MCF 10A (cell line): Measurements from ENCODE around the gene NADSYN1. TPM values are rescaled to one million over a fixed set of nuclear protein-coding genes. Genes with fewer than 3 reads are reported as not detected.

Experiments
- BruUV-seq: library from RNA; stranded (reverse); fragments of 400-500 nt; replicated peaks from 2 replicates; lab custom pipeline; 2021; lab: Mats Ljungman, UMichigan
- CTCF ChIA-PET: fragments of 300-600 bp; sonication (Branson Sonifier 250); formaldehyde crosslinking; extraction: SDS; loops from one replicate; lab custom pipeline; 2021; ENCODE audit warnings: antibody characterized with exemption, inconsistent platforms; lab: Yijun Ruan, JAX
- POLR2A ChIA-PET: fragments of 300-600, 350-650 bp; sonication (Branson Sonifier 250); formaldehyde crosslinking; extraction: SDS; loops from one replicate; lab custom pipeline; 2020; ENCODE audit warnings: antibody characterized with exemption, inconsistent platforms; lab: Yijun Ruan, JAX
- DNase-seq: peaks from one replicate; pipeline ENCODE4 v3.0.0-alpha.2; 2018; ENCODE audit not compliant: unreplicated experiment
- H3K27ac Mint-ChIP-seq: one replicate; pipeline ENCODE4 v1.8.0; 2022; ENCODE audit warnings: mild to moderate bottlenecking, low read depth, mixed read lengths; ENCODE audit not compliant: unreplicated experiment
- H3K27me3 Mint-ChIP-seq: one replicate; pipeline ENCODE4 v1.8.0; 2022; ENCODE audit warnings: mixed read lengths; ENCODE audit not compliant: insufficient read depth, unreplicated experiment
- H3K36me3 Mint-ChIP-seq: one replicate; pipeline ENCODE4 v1.8.0; 2022; ENCODE audit warnings: mild to moderate bottlenecking, moderate library complexity, mixed read lengths; ENCODE audit not compliant: insufficient read depth, unreplicated experiment
- H3K4me1 Mint-ChIP-seq: one replicate; pipeline ENCODE4 v1.8.0; 2022; ENCODE audit warnings: mixed read lengths; ENCODE audit not compliant: insufficient read depth, unreplicated experiment
- H3K4me3 Mint-ChIP-seq: one replicate; pipeline ENCODE4 v1.8.0; 2022; ENCODE audit warnings: mild to moderate bottlenecking, moderate library complexity, mixed read lengths; ENCODE audit not compliant: unreplicated experiment
- H3K9me3 Mint-ChIP-seq: one replicate; pipeline ENCODE4 v1.8.0; 2022; ENCODE audit warnings: mixed read lengths; ENCODE audit not compliant: unreplicated experiment
- CTCF ChIP-seq: fragments of 200-600 bp; IDR thresholded peaks from one replicate; pipeline ENCODE4 v1.8.0; 2022; ENCODE audit warnings: antibody characterized with exemption, mild to moderate bottlenecking; ENCODE audit not compliant: unreplicated experiment
- intact Hi-C: fragments of 100-400 bp; cut with micrococcal nuclease; formaldehyde crosslinking; loops from 2 replicates; pipeline ENCODE4 v1.14.1; 2022
- total RNA-seq: library from RNA; stranded (reverse); gene quantifications from 2 replicates; pipeline ENCODE4 v1.2.3, GENCODE V29; 2022

The NADSYN1 gene
- total RNA-seq, 1 experiment from 2014 or later: 73.6 TPM

- intact Hi-C loops: no loop called here
Observed at GRCh38 chr11:71502026-71502425, 49.0 kb downstream of the NADSYN1 start.

GRCh38 chr11:71502871-71503435, 50.0 kb downstream of the NADSYN1 start:
- H3K9me3 Mint-ChIP-seq: no peaks in the 10 kb centered on the region
- ChIA-PET POLR2A (no interaction called here), CTCF (no interaction called here)
- intact Hi-C loops: no loop called here
- BruUV-seq: no TSS peak
- H3K36me3 Mint-ChIP-seq: peaks cover 27% of the 10 kb centered on the region
- H3K27ac Mint-ChIP-seq: peak overlapping the region; percentile 12
- no peak for DNase-seq
- no peaks in the 10 kb centered on the region for H3K4me1 Mint-ChIP-seq
- H3K27me3 Mint-ChIP-seq: no peaks in the 10 kb centered on the region
- TF ChIP-seq CTCF: no peak
- no peak overlapping the region for H3K4me3 Mint-ChIP-seq

More at GRCh38 chr11:71502026-71502425, 49.0 kb downstream of the NADSYN1 start:
- TF ChIP-seq CTCF: no peak
- H3K4me3 Mint-ChIP-seq: no peak overlapping the region
- H3K4me1 Mint-ChIP-seq: no peaks in the 10 kb centered on the region
- POLR2A ChIA-PET: no interaction called here
- peak overlapping the region; percentile 12 for H3K27ac Mint-ChIP-seq
- no peak for DNase-seq
- peaks cover 36% of the 10 kb centered on the region for H3K36me3 Mint-ChIP-seq
- CTCF ChIA-PET: no interaction called here
- no TSS peak for BruUV-seq
- H3K27me3 Mint-ChIP-seq: no peaks in the 10 kb centered on the region
- no peaks in the 10 kb centered on the region for H3K9me3 Mint-ChIP-seq

- no peak for DNase-seq
- POLR2A ChIA-PET: no interaction called here
- BruUV-seq: no TSS peak
- H3K36me3 Mint-ChIP-seq: peaks cover 18% of the 10 kb centered on the region
- no peaks in the 10 kb centered on the region for H3K9me3 Mint-ChIP-seq
- no peaks in the 10 kb centered on the region for H3K27me3 Mint-ChIP-seq
- CTCF ChIA-PET: no interaction called here
- TF ChIP-seq CTCF: no peak
- H3K27ac Mint-ChIP-seq: no peak overlapping the region
- intact Hi-C loops: no loop called here
- H3K4me1 Mint-ChIP-seq: no peaks in the 10 kb centered on the region
- no peak overlapping the region for H3K4me3 Mint-ChIP-seq
Observed at GRCh38 chr11:71504531-71504930, 51.5 kb downstream of the NADSYN1 start.

GRCh38 chr11:71505001-71505400, 52.0 kb downstream of the NADSYN1 start:
- no TSS peak for BruUV-seq
- Mint-ChIP-seq H3K4me1 (no peaks in the 10 kb centered on the region), H3K9me3 (no peaks in the 10 kb centered on the region), H3K4me3 (no peak overlapping the region), H3K27ac (no peak overlapping the region), H3K36me3 (peaks cover 18% of the 10 kb centered on the region), H3K27me3 (no peaks in the 10 kb centered on the region)
- no peak for TF ChIP-seq CTCF
- CTCF ChIA-PET: no interaction called here
- intact Hi-C loops: no loop called here
- POLR2A ChIA-PET: interaction anchor here (0.7 kb wide), 1 partner anchor 38 kb away, joined by 4 read pairs; no protein-coding TSS in a partner anchor
- no peak for DNase-seq
